Nephron progenitor cell (in vitro differentiated cells): ENCODE data around the gene PRKAG2.

ENCODE experiments used
- DNase-seq: peaks from one replicate; pipeline ENCODE4 v3.0.0; 2021
- H3K27ac Mint-ChIP-seq: 2 replicates; pipeline ENCODE4 v1.8.0; 2021; ENCODE audit warnings: mild to moderate bottlenecking, moderate library complexity, mixed read lengths
- H3K27me3 Mint-ChIP-seq: 2 replicates; pipeline ENCODE4 v1.8.0; 2021; ENCODE audit warnings: mild to moderate bottlenecking, low read depth, mixed read lengths; ENCODE audit not compliant: poor library complexity
- H3K36me3 Mint-ChIP-seq: 2 replicates; pipeline ENCODE4 v1.8.0; 2021; ENCODE audit warnings: low read depth, mixed read lengths
- H3K4me1 Mint-ChIP-seq: 2 replicates; pipeline ENCODE4 v1.8.0; 2021; ENCODE audit warnings: mixed read lengths
- H3K4me3 Mint-ChIP-seq: 2 replicates; pipeline ENCODE4 v1.8.0; 2021; ENCODE audit warnings: mild to moderate bottlenecking, moderate library complexity, mixed read lengths
- H3K9me3 Mint-ChIP-seq: 2 replicates; pipeline ENCODE4 v1.8.0; 2021; ENCODE audit warnings: mild to moderate bottlenecking, moderate library complexity, mixed read lengths
- CTCF ChIP-seq: fragments of 200-600 bp; sonication (generic); IDR thresholded peaks from 2 replicates; pipeline ENCODE4 v1.5.0; 2021; ENCODE audit warnings: antibody characterized with exemption

The PRKAG2 gene

GRCh38 chr7:151775547-151776443 lies 101.1 kb downstream of the PRKAG2 start:
- TF ChIP-seq CTCF, result no peak
- H3K27me3 Mint-ChIP-seq, result peaks cover 51% of the 10 kb centered on the region
- peaks cover 13% of the 10 kb centered on the region for H3K4me1 Mint-ChIP-seq
- no peak overlapping the region for H3K27ac Mint-ChIP-seq
- peaks cover 10% of the 10 kb centered on the region for H3K9me3 Mint-ChIP-seq
- no peak overlapping the region for H3K4me3 Mint-ChIP-seq
- no peaks in the 10 kb centered on the region for H3K36me3 Mint-ChIP-seq
- no peak for DNase-seq

- Mint-ChIP-seq H3K36me3 (no peaks in the 10 kb centered on the region), H3K9me3 (peaks cover 10% of the 10 kb centered on the region), H3K27ac (no peak overlapping the region), H3K27me3 (peaks cover 50% of the 10 kb centered on the region), H3K4me1 (peaks cover 13% of the 10 kb centered on the region), H3K4me3 (no peak overlapping the region)
- no peak for TF ChIP-seq CTCF
- DNase-seq, result no peak
Measured at GRCh38 chr7:151774951-151775350, 102.0 kb downstream of the PRKAG2 start.

GRCh38 chr7:151773797-151774196 lies 103.1 kb downstream of the PRKAG2 start:
- TF ChIP-seq CTCF, result no peak
- H3K9me3 Mint-ChIP-seq, result peaks cover 10% of the 10 kb centered on the region
- peaks cover 42% of the 10 kb centered on the region for H3K27me3 Mint-ChIP-seq
- H3K4me3 Mint-ChIP-seq, result no peak overlapping the region
- peaks cover 11% of the 10 kb centered on the region for H3K4me1 Mint-ChIP-seq
- H3K36me3 Mint-ChIP-seq, result no peaks in the 10 kb centered on the region
- no peak for DNase-seq
- H3K27ac Mint-ChIP-seq, result no peak overlapping the region

GRCh38 chr7:151770232-151770631 lies 106.7 kb downstream of the PRKAG2 start:
- H3K27ac Mint-ChIP-seq, result no peak overlapping the region
- H3K4me3 Mint-ChIP-seq, result no peak overlapping the region
- peaks cover 10% of the 10 kb centered on the region for H3K9me3 Mint-ChIP-seq
- H3K27me3 Mint-ChIP-seq, result peaks cover 42% of the 10 kb centered on the region
- TF ChIP-seq CTCF, result no peak
- no peaks in the 10 kb centered on the region for H3K36me3 Mint-ChIP-seq
- peaks cover 6% of the 10 kb centered on the region for H3K4me1 Mint-ChIP-seq
- no peak for DNase-seq

GRCh38 chr7:151769188-151769821 lies 107.6 kb downstream of the PRKAG2 start:
- no peak for DNase-seq
- H3K27me3 Mint-ChIP-seq, result peaks cover 47% of the 10 kb centered on the region
- no peak overlapping the region for H3K27ac Mint-ChIP-seq
- H3K9me3 Mint-ChIP-seq, result peaks cover 10% of the 10 kb centered on the region
- no peak for TF ChIP-seq CTCF
- H3K4me3 Mint-ChIP-seq, result no peak overlapping the region
- H3K36me3 Mint-ChIP-seq, result no peaks in the 10 kb centered on the region
- peaks cover 6% of the 10 kb centered on the region for H3K4me1 Mint-ChIP-seq
